B cell (primary cell): ENCODE data around the gene MOB2. TPM values are rescaled to one million over a fixed set of nuclear protein-coding genes. Genes with fewer than 3 reads are reported as not detected.

Experiments used
- ATAC-seq: fragments of 200-7000 bp; cut with Tn5 transposase; one replicate; pipeline ENCODE4 v1.10.0; 2021; ENCODE audit warnings: low read depth, mild to moderate bottlenecking, moderate number of reproducible peaks, moderate library complexity
- CTCF ChIA-PET: fragments of 350-600 bp; sonication (Branson Sonifier 250); formaldehyde crosslinking; loops from one replicate; lab custom pipeline; 2021; ENCODE audit warnings: antibody characterized with exemption, inconsistent platforms; lab: Charles Lee
- POLR2A ChIA-PET: fragments of 350-600 bp; sonication (Branson Sonifier 250); formaldehyde crosslinking; loops from one replicate; lab custom pipeline; 2021; ENCODE audit warnings: antibody characterized with exemption; lab: Charles Lee
- DNase-seq: peaks from one replicate; pipeline ENCODE4 v3.0.0; 2013
- H2AFZ ChIP-seq: 2 replicates; pipeline ENCODE4 v1.6.1; 2012; ENCODE audit warnings: mild to moderate bottlenecking, low read depth, low read length; ENCODE audit not compliant: insufficient read depth, poor library complexity, severe bottlenecking
- H3K27ac ChIP-seq, 2 donors: 1 replicate in 1 of 2; 2 replicates in 1 of 2; pipeline ENCODE4 v1.5.1; 2012 to 2013; ENCODE audit warnings: low read length in 2 of 2, mild to moderate bottlenecking in 2 of 2, moderate library complexity in 1 of 2
- H3K27me3 ChIP-seq, 4 experiments: fragments of 200-600 bp in 1 of 4; sonication (generic) in 1 of 4; replicated peaks in 1 of 4; 1 replicate in 2 of 4; 2 replicates in 2 of 4; pipeline versions ENCODE4 v1.6.1 to v1.7.0; 2013 to 2016; ENCODE audit warnings: low read length in 3 of 4, mild to moderate bottlenecking in 2 of 4, mixed read lengths in 1 of 4, moderate library complexity in 1 of 4; ENCODE audit not compliant: insufficient read depth in 4 of 4, control insufficient read depth in 3 of 4; ENCODE audit errors: control extremely low read depth in 1 of 4
- H3K36me3 ChIP-seq, 2 experiments: replicated peaks in 1 of 2; 1 replicate in 1 of 2; 2 replicates in 1 of 2; pipeline versions ENCODE4 v1.6.1 to v1.7.1; 2013; ENCODE audit warnings: low read length in 1 of 2; ENCODE audit not compliant: insufficient read depth in 2 of 2, control insufficient read depth in 1 of 2; ENCODE audit errors: control extremely low read depth in 1 of 2, extremely low read depth in 1 of 2
- H3K4me1 ChIP-seq, 2 donors: fragments of 200-600 bp in 1 of 2; sonication (generic) in 1 of 2; 1 replicate in 1 of 2; 2 replicates in 1 of 2; pipeline versions ENCODE4 v1.5.1 to v1.6.1; 2013 to 2017; ENCODE audit warnings: low read length in 2 of 2; ENCODE audit not compliant: control insufficient read depth in 2 of 2, insufficient read depth in 2 of 2
- H3K4me2 ChIP-seq: replicated peaks from 2 replicates; pipeline ENCODE3; 2012; ENCODE audit warnings: mild to moderate bottlenecking, low read depth, low read length; ENCODE audit not compliant: poor library complexity, severe bottlenecking
- H3K4me3 ChIP-seq, 5 experiments: fragments of 200-600 bp in 1 of 5; sonication (generic) in 1 of 5; 1 replicate in 3 of 5; 2 replicates in 2 of 5; pipeline versions ENCODE4 v1.5.1 to v1.7.0; 2011 to 2016; ENCODE audit warnings: low read length in 4 of 5, mild to moderate bottlenecking in 4 of 5, low read depth in 2 of 5, control low read depth in 1 of 5, moderate library complexity in 1 of 5; ENCODE audit not compliant: insufficient read depth in 1 of 5; ENCODE audit errors: control extremely low read depth in 1 of 5, extremely low read depth in 1 of 5
- H3K79me2 ChIP-seq: fragments of 200-600 bp; sonication (generic); one replicate; pipeline ENCODE4 v1.6.0; 2016; ENCODE audit warnings: low read length; ENCODE audit not compliant: control insufficient read depth, insufficient read depth
- H3K9ac ChIP-seq: fragments of 200-600 bp; sonication (generic); 2 replicates; pipeline ENCODE4 v1.6.1; 2017; ENCODE audit warnings: mild to moderate bottlenecking, low read length, moderate library complexity
- H3K9me3 ChIP-seq, 3 donors: one replicate each; pipeline versions ENCODE4 v1.6.1 to v1.7.1; 2013; ENCODE audit warnings: low read length in 2 of 3; ENCODE audit not compliant: control insufficient read depth in 2 of 3, insufficient read depth in 1 of 3; ENCODE audit errors: control extremely low read depth in 1 of 3
- H4K20me1 ChIP-seq: 2 replicates; pipeline ENCODE4 v1.6.0; 2012; ENCODE audit warnings: mild to moderate bottlenecking, low read length; ENCODE audit not compliant: insufficient read depth, control insufficient read depth, poor library complexity, severe bottlenecking
- H3K27ac Mint-ChIP-seq: one replicate; pipeline ENCODE4 v1.8.0; 2021; ENCODE audit warnings: mixed read lengths
- H3K27me3 Mint-ChIP-seq: one replicate; pipeline ENCODE4 v1.8.0; 2021; ENCODE audit warnings: mixed read lengths
- H3K4me1 Mint-ChIP-seq: one replicate; pipeline ENCODE4 v1.8.0; 2021; ENCODE audit warnings: mixed read lengths
- H3K4me3 Mint-ChIP-seq: one replicate; pipeline ENCODE4 v1.8.0; 2021; ENCODE audit warnings: mixed read lengths
- H3K9me3 Mint-ChIP-seq: one replicate; pipeline ENCODE4 v1.8.0; 2022; ENCODE audit warnings: mixed read lengths; ENCODE audit not compliant: insufficient read depth
- EZH2 ChIP-seq: IDR thresholded peaks from 2 replicates; pipeline ENCODE4 v1.6.1; 2012; ENCODE audit warnings: borderline replicate concordance, low read depth, mild to moderate bottlenecking, moderate library complexity, low read length; ENCODE audit not compliant: insufficient read depth, poor library complexity, severe bottlenecking
- WGBS: methylation state at CpG from one replicate; pipeline ENCODE4 v1.1.5; 2013; ENCODE audit warnings: missing lambda C conversion rate; ENCODE audit not compliant: insufficient coverage; 5-methylcytosine and 5-hydroxymethylcytosine counted together
- intact Hi-C: fragments of 100-400 bp; cut with micrococcal nuclease; formaldehyde crosslinking; loops from one replicate; pipeline ENCODE4 v1.10.0; 2022
- polyA plus RNA-seq: library from polyadenylated mRNA; depleted of rRNA; stranded (reverse); fragments of >200 nt; gene quantifications from 2 replicates; pipeline ENCODE4 v1.2.3, GENCODE V29; 2012
- total RNA-seq, 2 donors: library from RNA; stranded (reverse); fragments of 120-200 nt in 1 of 2; gene quantifications; 1 replicate in 1 of 2; 2 replicates in 1 of 2; pipeline versions ENCODE4 v1.2.3 to v1.2.4, GENCODE V29; 2013 to 2022
- TF ChIP-seq, protein P1 (sequence below): fragments of 200-600 bp; IDR thresholded peaks from one replicate; pipeline ENCODE4 v1.8.0; 2022; ENCODE audit warnings: antibody characterized with exemption, mild to moderate bottlenecking

The MOB2 gene
- total and polyA plus RNA-seq, 2 donors (not counting 1 experiment from before 2014, with no cell fraction given) = 55.7 to 57.6 TPM

DNA sequence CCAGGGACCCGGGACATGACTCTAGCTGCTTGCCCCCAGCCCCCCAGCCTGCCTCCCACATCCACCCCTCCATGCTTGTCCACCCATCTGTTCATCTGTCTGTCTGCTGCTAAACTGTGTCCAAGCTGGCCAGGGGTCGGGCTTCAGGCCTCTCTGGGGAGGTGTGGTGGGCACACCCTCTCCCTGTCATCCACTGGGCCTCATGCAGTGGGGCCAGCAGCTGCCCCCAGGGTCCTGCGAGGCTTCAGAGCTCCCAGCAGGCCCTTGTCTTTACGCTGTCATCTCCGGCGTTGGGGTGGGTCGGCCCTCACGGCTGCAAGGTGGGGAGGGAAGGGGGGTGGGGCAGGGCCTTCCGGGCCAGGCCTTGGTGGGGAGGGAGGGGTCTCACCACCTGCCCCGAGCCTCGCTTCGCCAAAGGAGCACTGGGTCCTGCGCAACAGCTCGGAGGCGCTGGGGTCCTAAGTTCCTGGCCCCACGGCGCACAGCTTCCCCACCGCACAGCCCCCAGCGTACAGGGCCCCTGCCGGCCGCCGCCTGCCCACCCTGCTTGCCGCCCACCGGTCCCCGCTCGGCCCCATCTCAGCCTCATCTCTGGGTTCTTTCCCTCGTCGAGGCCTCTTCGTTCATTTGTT, 26.7 kb downstream of the MOB2 start:
- Histone ChIP-seq H3K27me3 (no peaks in the 10 kb centered on the region), H3K9me3 (peaks cover 0 to 12% (median 0%) of the 10 kb centered on the region in 3 donors), H3K79me2 (no peaks in the 10 kb centered on the region), H3K27ac (no peak overlapping the region), H2AFZ (no peak overlapping the region), H4K20me1 (no peaks in the 10 kb centered on the region), H3K4me1 (no peaks in the 10 kb centered on the region), H3K36me3 (no peaks in the 10 kb centered on the region), H3K4me3 (no peak overlapping the region), H3K4me2 (no peak overlapping the region), H3K9ac (no peak overlapping the region)
- Mint-ChIP-seq H3K27me3 (no peaks in the 10 kb centered on the region), H3K4me3 (no peak overlapping the region), H3K27ac (no peak overlapping the region), H3K9me3 (no peaks in the 10 kb centered on the region), H3K4me1 (no peaks in the 10 kb centered on the region)
- intact Hi-C loops = no loop called here
- DNase-seq (no peak), ATAC-seq (no peak)
- TF ChIP-seq EZH2 = no peak
- TF ChIP-seq, protein P1, sequence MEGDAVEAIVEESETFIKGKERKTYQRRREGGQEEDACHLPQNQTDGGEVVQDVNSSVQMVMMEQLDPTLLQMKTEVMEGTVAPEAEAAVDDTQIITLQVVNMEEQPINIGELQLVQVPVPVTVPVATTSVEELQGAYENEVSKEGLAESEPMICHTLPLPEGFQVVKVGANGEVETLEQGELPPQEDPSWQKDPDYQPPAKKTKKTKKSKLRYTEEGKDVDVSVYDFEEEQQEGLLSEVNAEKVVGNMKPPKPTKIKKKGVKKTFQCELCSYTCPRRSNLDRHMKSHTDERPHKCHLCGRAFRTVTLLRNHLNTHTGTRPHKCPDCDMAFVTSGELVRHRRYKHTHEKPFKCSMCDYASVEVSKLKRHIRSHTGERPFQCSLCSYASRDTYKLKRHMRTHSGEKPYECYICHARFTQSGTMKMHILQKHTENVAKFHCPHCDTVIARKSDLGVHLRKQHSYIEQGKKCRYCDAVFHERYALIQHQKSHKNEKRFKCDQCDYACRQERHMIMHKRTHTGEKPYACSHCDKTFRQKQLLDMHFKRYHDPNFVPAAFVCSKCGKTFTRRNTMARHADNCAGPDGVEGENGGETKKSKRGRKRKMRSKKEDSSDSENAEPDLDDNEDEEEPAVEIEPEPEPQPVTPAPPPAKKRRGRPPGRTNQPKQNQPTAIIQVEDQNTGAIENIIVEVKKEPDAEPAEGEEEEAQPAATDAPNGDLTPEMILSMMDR = no peak
- 91% methylated on average over 27 of the region's 29 CpGs for WGBS
- ChIA-PET CTCF (no interaction called here), POLR2A (no interaction called here)

DNA sequence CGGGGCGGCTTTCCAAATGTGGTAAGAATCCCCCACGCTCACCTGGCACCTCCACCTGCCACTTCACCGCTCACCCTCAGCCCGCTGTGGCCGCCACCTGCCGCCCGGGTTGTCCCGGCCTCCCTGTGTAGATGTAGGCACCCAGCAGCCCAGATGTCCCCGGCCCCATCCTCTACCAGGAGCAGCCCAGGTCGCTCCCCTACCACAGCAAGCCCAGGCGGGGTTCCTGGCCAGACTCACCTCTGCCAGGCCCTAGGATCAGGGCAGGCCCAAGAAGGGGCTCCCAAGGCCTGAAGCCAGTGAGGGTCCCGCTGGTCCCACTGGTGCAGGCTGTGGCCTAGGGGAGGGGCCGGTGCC, 27.4 kb downstream of the MOB2 start:
- Mint-ChIP-seq H3K27ac (no peak overlapping the region), H3K4me3 (no peak overlapping the region), H3K9me3 (no peaks in the 10 kb centered on the region), H3K27me3 (no peaks in the 10 kb centered on the region), H3K4me1 (no peaks in the 10 kb centered on the region)
- CTCF ChIA-PET = no interaction called here
- Histone ChIP-seq H3K79me2 (no peaks in the 10 kb centered on the region), H3K4me1 (no peaks in the 10 kb centered on the region), H3K9ac (no peak overlapping the region), H3K9me3 (peaks cover 0 to 5% (median 0%) of the 10 kb centered on the region in 3 donors), H2AFZ (no peak overlapping the region), H3K27me3 (no peaks in the 10 kb centered on the region), H3K36me3 (no peaks in the 10 kb centered on the region), H3K4me2 (no peak overlapping the region), H3K4me3 (no peak overlapping the region), H3K27ac (no peak overlapping the region), H4K20me1 (no peaks in the 10 kb centered on the region)
- WGBS = 84% methylated on average over 13 of the region's 14 CpGs
- intact Hi-C loops = no loop called here
- no peak for DNase-seq
- POLR2A ChIA-PET = no interaction called here
- TF ChIP-seq EZH2 = no peak
- TF ChIP-seq, protein P1 = no peak
- no peak for ATAC-seq
